GM12875 (cell line): ENCODE data around the gene SMG9.

Experiments
- H3K4me3 ChIP-seq: one replicate; pipeline ENCODE4 v1.5.1; 2011; ENCODE audit warnings: low read depth, low read length, control low read depth
- CTCF ChIP-seq: IDR thresholded peaks from 2 replicates; pipeline ENCODE4 v1.5.1; 2011; ENCODE audit warnings: low read depth, mild to moderate bottlenecking, control low read depth, inconsistent platforms, low read length, moderate library complexity, borderline replicate concordance; ENCODE audit not compliant: insufficient read depth

The SMG9 gene

GRCh38 chr19:43798026-43798545, 43.3 kb upstream of the SMG9 start:
- peak overlapping the region; percentile 56 for H3K4me3 ChIP-seq
- no peak for TF ChIP-seq CTCF

GRCh38 chr19:43797556-43797955, 42.8 kb upstream of the SMG9 start:
- TF ChIP-seq CTCF: no peak
- H3K4me3 ChIP-seq: no peak overlapping the region

GRCh38 chr19:43797118-43797517, 42.4 kb upstream of the SMG9 start:
- H3K4me3 ChIP-seq: no peak overlapping the region
- TF ChIP-seq CTCF: no peak

GRCh38 chr19:43790587-43790986, 35.8 kb upstream of the SMG9 start:
- TF ChIP-seq CTCF: no peak
- H3K4me3 ChIP-seq: no peak overlapping the region

GRCh38 chr19:43789029-43789428, 34.3 kb upstream of the SMG9 start:
- no peak overlapping the region for H3K4me3 ChIP-seq
- TF ChIP-seq CTCF: no peak

- TF ChIP-seq CTCF: no peak
- H3K4me3 ChIP-seq: no peak overlapping the region
These were observed 31.9 kb upstream of the SMG9 start for GRCh38 chr19:43786665-43787064.

- TF ChIP-seq CTCF: peak; percentile 99
These were observed 30.4 kb upstream of the SMG9 start for GRCh38 chr19:43784981-43785808.

More at GRCh38 chr19:43784981-43785808, 30.4 kb upstream of the SMG9 start:
- H3K4me3 ChIP-seq: no peak overlapping the region
